HG03045 (cell line): ENCODE measurements around the gene POLE.

Experiments used
- ATAC-seq: cut with Tn5 transposase; IDR thresholded peaks from one replicate; pipeline ENCODE4 v1.9.1; 2021; ENCODE audit warnings: mild to moderate bottlenecking, moderate library complexity; ENCODE audit not compliant: unreplicated experiment

POLE gene

GRCh38 chr12:132687211-132688164 is at the start of gene POLE, which contains the start of gene PXMP2:
POLE (minus strand) TSS chr12:132687342; CDS start chr12:132687315, 27 bp downstream.
PXMP2 (plus strand) TSS chr12:132687587; CDS start chr12:132687671, 84 bp downstream.
- ATAC-seq = peak; percentile 93

GRCh38 chr12:132736913-132737312 is 49.8 kb upstream of the POLE start:
- ATAC-seq = no peak

- no peak for ATAC-seq
Observed at GRCh38 chr12:132736378-132736777, 49.2 kb upstream of the POLE start.

GRCh38 chr12:132735496-132735895 is 48.4 kb upstream of the POLE start:
- ATAC-seq = no peak

GRCh38 chr12:132734206-132734605 is 47.1 kb upstream of the POLE start:
- ATAC-seq = no peak

- no peak for ATAC-seq
Observed at GRCh38 chr12:132731574-132731973, 44.4 kb upstream of the POLE start.

GRCh38 chr12:132730353-132730752 is 43.2 kb upstream of the POLE start:
- no peak for ATAC-seq

GRCh38 chr12:132729541-132730320 is 42.6 kb upstream of the POLE start:
- no peak for ATAC-seq

GRCh38 chr12:132728502-132728901 is 41.4 kb upstream of the POLE start:
- no peak for ATAC-seq

GRCh38 chr12:132727091-132727794 is 40.1 kb upstream of the POLE start:
- no peak for ATAC-seq

- no peak for ATAC-seq
Observed at GRCh38 chr12:132726386-132726785, 39.2 kb upstream of the POLE start.

- no peak for ATAC-seq
Observed at GRCh38 chr12:132724506-132725241, 37.5 kb upstream of the POLE start.

- ATAC-seq = no peak
Observed at GRCh38 chr12:132723764-132724140, 36.6 kb upstream of the POLE start.

GRCh38 chr12:132723015-132723763 is 36.0 kb upstream of the POLE start:
- ATAC-seq = no peak

GRCh38 chr12:132720606-132721345 is 33.6 kb upstream of the POLE start:
- ATAC-seq = no peak

GRCh38 chr12:132719954-132720324 is 32.8 kb upstream of the POLE start:
- ATAC-seq = no peak

GRCh38 chr12:132719141-132719953 is 32.2 kb upstream of the POLE start:
- ATAC-seq = no peak

- no peak for ATAC-seq
Observed at GRCh38 chr12:132718644-132719043, 31.5 kb upstream of the POLE start.
